A549 (cell line): ENCODE results near the gene CRTAP. TPM values are rescaled to one million over a fixed set of nuclear protein-coding genes. Genes with fewer than 3 reads are reported as not detected.

Experiments used
- ATAC-seq, 2 experiments: fragments of 200-7000 bp in 1 of 2; fragments of >200 bp in 1 of 2; cut with Nextera tagmentation in 1 of 2; cut with Tn5 transposase in 1 of 2; 3 replicates each; pipeline versions ENCODE4 v1.8.0 to v1.9.1; 2018 to 2020; ENCODE audit warnings: mild to moderate bottlenecking in 1 of 2, moderate library complexity in 1 of 2
- CTCF ChIA-PET: fragments of 300-600 bp; sonication (Branson Sonifier 250); formaldehyde crosslinking; extraction: SDS; loops from one replicate; lab custom pipeline; 2021; ENCODE audit warnings: antibody characterized with exemption, inconsistent platforms; lab: Yijun Ruan, JAX
- POLR2A ChIA-PET: fragments of 350-600 bp; formaldehyde crosslinking; extraction: SDS; loops from one replicate; lab custom pipeline; 2021; ENCODE audit warnings: antibody characterized with exemption, inconsistent platforms; lab: Yijun Ruan, JAX
- DNase-seq, 2 experiments: peaks; one replicate each; pipeline versions ENCODE4 v3.0.0 to v3.0.0-alpha.2; 2011 to 2016; ENCODE audit warnings: low read depth in 1 of 2, low spot score in 1 of 2
- FAIRE-seq: peaks from 2 replicates; lab custom pipeline; 2011; peaks lifted over from hg19 to GRCh38; lab: Jason Lieb, UNC
- H3K27ac ChIP-seq, 2 experiments: fragments of >200 bp; sonication (Bioruptor Twin); formaldehyde crosslinking; 3 replicates each; pipeline ENCODE4 v1.5.1; 2016 to 2017
- H3K4me1 ChIP-seq: fragments of >200 bp; sonication (Bioruptor Twin); formaldehyde crosslinking; 3 replicates; pipeline ENCODE4 v1.6.1; 2016
- H3K4me2 ChIP-seq: fragments of >200 bp; sonication (Bioruptor Twin); formaldehyde crosslinking; 3 replicates; pipeline ENCODE4 v1.6.1; 2016
- H3K4me3 ChIP-seq: fragments of >200 bp; sonication (Bioruptor Twin); formaldehyde crosslinking; 3 replicates; pipeline ENCODE4 v1.5.1; 2016
- H3K9me3 ChIP-seq: fragments of >200 bp; sonication (Bioruptor Twin); formaldehyde crosslinking; 3 replicates; pipeline ENCODE4 v1.6.1; 2016
- CBX2 ChIP-seq: fragments of 200-600 bp; sonication (generic); IDR thresholded peaks from 2 replicates; pipeline ENCODE4 v1.6.1; 2016; ENCODE audit warnings: low read depth, mild to moderate bottlenecking, borderline replicate concordance
- CHD4 ChIP-seq: fragments of 200-600 bp; sonication (generic); IDR thresholded peaks from 2 replicates; pipeline ENCODE4 v1.6.1; 2016; ENCODE audit warnings: antibody characterized with exemption, mild to moderate bottlenecking, borderline replicate concordance
- EHMT2 ChIP-seq: fragments of 200-600 bp; sonication (generic); IDR thresholded peaks from 2 replicates; pipeline ENCODE4 v1.6.1; 2016; ENCODE audit warnings: antibody characterized with exemption, low read depth, mild to moderate bottlenecking, moderate library complexity
- FOSB ChIP-seq: fragments of 250-450 bp; sonication (Bioruptor Pico); IDR thresholded peaks from 2 replicates; pipeline ENCODE4 v1.5.0; 2020; ENCODE audit warnings: mild to moderate bottlenecking, moderate library complexity
- FOSL2 ChIP-seq, 2 experiments: fragments of 450-650 bp in 1 of 2; fragments of >200 bp in 1 of 2; sonication (Bioruptor Twin) in 1 of 2; formaldehyde crosslinking; IDR thresholded peaks; 2 replicates each; pipeline versions ENCODE4 v1.5.0 to v1.6.1; 2016 to 2020; ENCODE audit warnings: mild to moderate bottlenecking in 1 of 2, moderate library complexity in 1 of 2
- HEYL ChIP-seq: fragments of 250-450 bp; sonication (Bioruptor Pico); IDR thresholded peaks from 2 replicates; pipeline ENCODE4 v1.8.0; 2021; ENCODE audit warnings: mild to moderate bottlenecking, moderate library complexity
- HOXA7 ChIP-seq: fragments of 250-450 bp; sonication (Bioruptor Pico); IDR thresholded peaks from 2 replicates; pipeline ENCODE4 v1.5.0; 2020; ENCODE audit warnings: mild to moderate bottlenecking, moderate library complexity
- JUNB ChIP-seq: fragments of >200 bp; sonication (Bioruptor Twin); formaldehyde crosslinking; IDR thresholded peaks from 2 replicates; pipeline ENCODE4 v1.6.1; 2016
- KDM5A ChIP-seq: fragments of 200-600 bp; sonication (generic); IDR thresholded peaks from 2 replicates; pipeline ENCODE4 v1.6.1; 2016; ENCODE audit warnings: antibody characterized with exemption, mild to moderate bottlenecking
- MAFK ChIP-seq: fragments of 450-650 bp; IDR thresholded peaks from 2 replicates; pipeline ENCODE4 v1.6.1; 2014; ENCODE audit not compliant: partially characterized antibody
- NPAS2 ChIP-seq: fragments of 250-450 bp; sonication (Bioruptor Pico); IDR thresholded peaks from 2 replicates; pipeline ENCODE4 v1.8.0; 2022; ENCODE audit warnings: mild to moderate bottlenecking, moderate library complexity, borderline replicate concordance
- POLR2A ChIP-seq: IDR thresholded peaks from 2 replicates; pipeline ENCODE4 v1.6.1; 2012; ENCODE audit warnings: mild to moderate bottlenecking, low read length
- POLR2AphosphoS2 ChIP-seq: conservative IDR thresholded peaks from 2 replicates; pipeline ENCODE4 v1.6.1; 2012; ENCODE audit warnings: low read length, improper control_type of control experiment, inconsistent platforms
- RNF2 ChIP-seq: fragments of 200-600 bp; sonication (generic); IDR thresholded peaks from 2 replicates; pipeline ENCODE4 v1.6.1; 2016; ENCODE audit warnings: low read depth, mild to moderate bottlenecking, antibody characterized with exemption, moderate library complexity, borderline replicate concordance
- SMC3 ChIP-seq: fragments of >200 bp; sonication (Bioruptor Twin); formaldehyde crosslinking; IDR thresholded peaks from 3 replicates; pipeline ENCODE4 v1.6.1; 2018; ENCODE audit warnings: inconsistent platforms
- TFCP2L1 ChIP-seq: fragments of 250-450 bp; sonication (Bioruptor Pico); IDR thresholded peaks from 2 replicates; pipeline ENCODE4 v1.5.0; 2021; ENCODE audit warnings: mild to moderate bottlenecking
- ZFP36 ChIP-seq: fragments of 450-650 bp; IDR thresholded peaks from 2 replicates; pipeline ENCODE4 v1.6.1; 2014; ENCODE audit warnings: borderline replicate concordance; ENCODE audit not compliant: partially characterized antibody
- ZNF302 ChIP-seq: fragments of 250-450 bp; sonication (Bioruptor Pico); IDR thresholded peaks from 2 replicates; pipeline ENCODE4 v1.9.0; 2021; ENCODE audit warnings: inconsistent platforms, mild to moderate bottlenecking, moderate library complexity
- WGBS: methylation state at CpG from one replicate; pipeline ENCODE4 v1.1.6; 2017; ENCODE audit errors: missing lambda C conversion rate; 5-methylcytosine and 5-hydroxymethylcytosine counted together
- polyA plus RNA-seq, 4 experiments: library from polyadenylated mRNA; depleted of rRNA in 3 of 4; stranded (reverse); fragments of >200 nt; fragmentation: RNase III in 1 of 4; extraction: RNeasy Plus Mini Kit Qiagen cat#74134 plus additional on column Dnase treatment in 1 of 4; gene quantifications; 2 replicates in 3 of 4; 3 replicates in 1 of 4; pipeline ENCODE4 v1.2.3, GENCODE V29; 2011 to 2017
- TF ChIP-seq, protein P1 (sequence below): fragments of >200 bp; sonication (Bioruptor Twin); formaldehyde crosslinking; IDR thresholded peaks from 3 replicates; pipeline ENCODE4 v1.5.1; 2016
- TF ChIP-seq, protein P2 (sequence below): IDR thresholded peaks from 2 replicates; pipeline ENCODE4 v1.6.1; 2012
- TF ChIP-seq, protein P3 (sequence below): IDR thresholded peaks from 2 replicates; pipeline ENCODE4 v1.6.1; 2012; ENCODE audit warnings: low read depth, borderline replicate concordance

The CRTAP gene
- polyA plus RNA-seq, 2 of the 4 experiments (the other 2 are of a cell fraction), result 181 to 355 TPM

DNA sequence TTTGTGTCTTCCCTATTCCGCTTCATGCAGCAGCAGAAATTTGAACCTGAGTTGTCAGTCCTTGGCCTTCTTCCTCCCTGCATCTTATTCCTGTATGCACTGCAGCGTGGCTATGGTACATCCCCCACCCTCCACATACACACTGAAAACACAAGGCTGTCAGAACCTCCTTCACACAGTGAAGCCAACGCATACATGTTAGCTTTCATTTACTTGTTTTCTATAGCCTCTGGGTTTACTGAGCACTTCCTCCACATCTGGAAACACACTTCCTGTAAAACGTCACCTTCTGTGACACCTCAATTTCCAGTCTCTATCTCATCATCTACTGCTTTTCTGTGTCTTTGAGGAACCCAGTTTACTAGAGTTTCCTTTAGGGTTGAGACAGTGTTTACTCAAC lies 57.8 kb downstream of the CRTAP start:
- ATAC-seq, result no peak
- 71% methylated on average over 4 of the region's 4 CpGs for WGBS
- Histone ChIP-seq H3K4me1 (no peaks in the 10 kb centered on the region), H3K4me3 (no peak overlapping the region), H3K4me2 (no peak overlapping the region), H3K27ac (no peak overlapping the region), H3K9me3 (no peaks in the 10 kb centered on the region)
- ChIA-PET CTCF (interaction anchor here (0.6 to 0.7 kb wide), 2 partner anchors 40 to 82 kb away, joined by 3 read pairs; no protein-coding TSS in a partner anchor), POLR2A (no interaction called here)
- FAIRE-seq, result no peak
- no peak for DNase-seq
- TF ChIP-seq CBX2 (no peak), SMC3 (no peak), FOSB (CRISPR knock-in tag) (no peak), NPAS2 (CRISPR knock-in tag) (no peak), TFCP2L1 (CRISPR knock-in tag) (no peak), CHD4 (no peak), HEYL (no peak)
- TF ChIP-seq, protein P1, sequence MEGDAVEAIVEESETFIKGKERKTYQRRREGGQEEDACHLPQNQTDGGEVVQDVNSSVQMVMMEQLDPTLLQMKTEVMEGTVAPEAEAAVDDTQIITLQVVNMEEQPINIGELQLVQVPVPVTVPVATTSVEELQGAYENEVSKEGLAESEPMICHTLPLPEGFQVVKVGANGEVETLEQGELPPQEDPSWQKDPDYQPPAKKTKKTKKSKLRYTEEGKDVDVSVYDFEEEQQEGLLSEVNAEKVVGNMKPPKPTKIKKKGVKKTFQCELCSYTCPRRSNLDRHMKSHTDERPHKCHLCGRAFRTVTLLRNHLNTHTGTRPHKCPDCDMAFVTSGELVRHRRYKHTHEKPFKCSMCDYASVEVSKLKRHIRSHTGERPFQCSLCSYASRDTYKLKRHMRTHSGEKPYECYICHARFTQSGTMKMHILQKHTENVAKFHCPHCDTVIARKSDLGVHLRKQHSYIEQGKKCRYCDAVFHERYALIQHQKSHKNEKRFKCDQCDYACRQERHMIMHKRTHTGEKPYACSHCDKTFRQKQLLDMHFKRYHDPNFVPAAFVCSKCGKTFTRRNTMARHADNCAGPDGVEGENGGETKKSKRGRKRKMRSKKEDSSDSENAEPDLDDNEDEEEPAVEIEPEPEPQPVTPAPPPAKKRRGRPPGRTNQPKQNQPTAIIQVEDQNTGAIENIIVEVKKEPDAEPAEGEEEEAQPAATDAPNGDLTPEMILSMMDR, result no peak

DNA sequence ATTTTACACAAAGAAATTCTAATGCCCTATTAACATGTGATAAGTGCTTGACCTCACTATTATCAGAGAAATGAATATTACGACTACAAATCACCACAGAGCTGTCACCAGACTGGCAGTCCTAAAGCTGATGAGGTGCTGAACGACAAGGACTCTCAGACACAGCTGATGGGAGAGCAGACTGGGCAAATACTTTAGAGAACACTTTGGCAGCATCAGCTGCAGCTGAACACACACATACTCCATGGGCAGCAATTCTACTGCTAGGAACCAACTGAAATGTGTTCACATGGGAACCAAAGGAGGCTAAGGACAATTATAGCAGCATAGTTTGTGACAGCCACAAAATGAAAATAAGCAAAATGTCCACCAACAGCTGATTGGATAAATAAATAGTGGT lies 59.3 kb downstream of the CRTAP start:
- POLR2A ChIA-PET, result no interaction called here
- FAIRE-seq (no peak), DNase-seq (no peak), ATAC-seq (no peak)
- no peak for TF ChIP-seq ZFP36
- no peak for TF ChIP-seq RNF2
- TF ChIP-seq, protein P2, sequence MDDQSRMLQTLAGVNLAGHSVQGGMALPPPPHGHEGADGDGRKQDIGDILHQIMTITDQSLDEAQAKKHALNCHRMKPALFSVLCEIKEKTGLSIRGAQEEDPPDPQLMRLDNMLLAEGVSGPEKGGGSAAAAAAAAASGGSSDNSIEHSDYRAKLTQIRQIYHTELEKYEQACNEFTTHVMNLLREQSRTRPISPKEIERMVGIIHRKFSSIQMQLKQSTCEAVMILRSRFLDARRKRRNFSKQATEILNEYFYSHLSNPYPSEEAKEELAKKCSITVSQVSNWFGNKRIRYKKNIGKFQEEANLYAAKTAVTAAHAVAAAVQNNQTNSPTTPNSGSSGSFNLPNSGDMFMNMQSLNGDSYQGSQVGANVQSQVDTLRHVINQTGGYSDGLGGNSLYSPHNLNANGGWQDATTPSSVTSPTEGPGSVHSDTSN, result no peak
- TF ChIP-seq MAFK, result no peak
- TF ChIP-seq ZNF302 (CRISPR knock-in tag), result no peak
- TF ChIP-seq EHMT2, result no peak
- TF ChIP-seq, protein P1, result no peak
- TF ChIP-seq KDM5A, result no peak
- TF ChIP-seq JUNB, result no peak
- TF ChIP-seq NPAS2 (CRISPR knock-in tag), result no peak
- no peak for TF ChIP-seq HOXA7
- TF ChIP-seq, protein P3, sequence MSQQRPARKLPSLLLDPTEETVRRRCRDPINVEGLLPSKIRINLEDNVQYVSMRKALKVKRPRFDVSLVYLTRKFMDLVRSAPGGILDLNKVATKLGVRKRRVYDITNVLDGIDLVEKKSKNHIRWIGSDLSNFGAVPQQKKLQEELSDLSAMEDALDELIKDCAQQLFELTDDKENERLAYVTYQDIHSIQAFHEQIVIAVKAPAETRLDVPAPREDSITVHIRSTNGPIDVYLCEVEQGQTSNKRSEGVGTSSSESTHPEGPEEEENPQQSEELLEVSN, result no peak
- no peak for TF ChIP-seq POLR2A
- TF ChIP-seq POLR2AphosphoS2, result no peak
- TF ChIP-seq FOSL2 (IDR thresholded peaks at IDR 0.05), result no peak
- TF ChIP-seq FOSL2 (CRISPR knock-in tag; IDR thresholded peaks at IDR 0.05), result no peak
- no peak overlapping the region for H3K4me2 ChIP-seq
- H3K4me1 ChIP-seq, result no peaks in the 10 kb centered on the region
- CTCF ChIA-PET, result interaction anchor here (0.6 kb wide), 1 partner anchor 161 kb away, joined by 3 read pairs; no protein-coding TSS in a partner anchor
- WGBS, result 13% methylated on average over 2 of the region's 2 CpGs
- no peaks in the 10 kb centered on the region for H3K9me3 ChIP-seq
- no peak overlapping the region for H3K27ac ChIP-seq
- H3K4me3 ChIP-seq, result no peak overlapping the region
